Measurements from ENCODE around the gene KRT71.
"Not testable (repeated sequence)": the region's sequence is repeated elsewhere in the genome, so short reads cannot be mapped to it uniquely, and the experiment has no call there.

KRT71 gene

GRCh38 chr12:52519826-52520662 lies 32.9 kb downstream of the KRT71 start, which contains the start of gene KRT5:
Gene KRT5, minus strand, starts transcription at chr12:52520394. Its CDS starts 98 bp downstream, at chr12:52520296.
- no peak for DNase-seq

GRCh38 chr12:52519387-52519703 lies 33.6 kb downstream of the KRT71 start:
- DNase-seq = no peak

- DNase-seq = no peak
Measured at GRCh38 chr12:52518574-52519386, 34.2 kb downstream of the KRT71 start.

GRCh38 chr12:52517888-52518287 lies 35.1 kb downstream of the KRT71 start:
- no peak for DNase-seq

GRCh38 chr12:52517005-52517835 lies 35.7 kb downstream of the KRT71 start:
- DNase-seq = no peak

- DNase-seq = no peak
Measured at GRCh38 chr12:52515927-52516831, 36.8 kb downstream of the KRT71 start.

- no peak for DNase-seq
Measured at GRCh38 chr12:52515319-52515646, 37.7 kb downstream of the KRT71 start.

GRCh38 chr12:52514471-52515318 lies 38.2 kb downstream of the KRT71 start:
- DNase-seq = no peak

GRCh38 chr12:52513736-52514135 lies 39.2 kb downstream of the KRT71 start:
- DNase-seq = no peak

GRCh38 chr12:52508211-52508610 lies 44.7 kb downstream of the KRT71 start:
- no peak for DNase-seq

GRCh38 chr12:52506858-52507715 lies 45.9 kb downstream of the KRT71 start:
- no peak for DNase-seq

- no peak for DNase-seq
Measured at GRCh38 chr12:52502877-52503276, 50.1 kb downstream of the KRT71 start.

- no peak for DNase-seq
Measured at GRCh38 chr12:52501490-52501889, 51.5 kb downstream of the KRT71 start.

GRCh38 chr12:52500574-52500973 lies 52.4 kb downstream of the KRT71 start:
- DNase-seq = not testable (repeated sequence)

GRCh38 chr12:52499806-52500560 lies 53.0 kb downstream of the KRT71 start:
- no peak for DNase-seq

GRCh38 chr12:52498946-52499345 lies 54.0 kb downstream of the KRT71 start:
- no peak for DNase-seq

- no peak for DNase-seq
Measured at GRCh38 chr12:52497975-52498374, 55.0 kb downstream of the KRT71 start.

- DNase-seq = no peak
Measured at GRCh38 chr12:52496590-52497071, 56.3 kb downstream of the KRT71 start.

- no peak for DNase-seq
Measured at GRCh38 chr12:52496054-52496453, 56.9 kb downstream of the KRT71 start.

Measured in NCI-H446 treated with DMSO at 0.1 percent for 48 hours (cell line).